GM20000 (cell line): ENCODE measurements around the gene PCGF3.

Experiments
- DNase-seq: peaks from one replicate; pipeline ENCODE4 v3.0.0; 2012; ENCODE audit warnings: low spot score
- CTCF ChIP-seq: IDR thresholded peaks from 2 replicates; pipeline ENCODE4 v1.5.1; 2012; ENCODE audit warnings: mild to moderate bottlenecking, control low read depth; ENCODE audit errors: extremely low read depth, missing control alignments

Gene PCGF3

GRCh38 chr4:680928-681645 is 24.5 kb upstream of the PCGF3 start:
- peak; percentile 89 for DNase-seq

DNA sequence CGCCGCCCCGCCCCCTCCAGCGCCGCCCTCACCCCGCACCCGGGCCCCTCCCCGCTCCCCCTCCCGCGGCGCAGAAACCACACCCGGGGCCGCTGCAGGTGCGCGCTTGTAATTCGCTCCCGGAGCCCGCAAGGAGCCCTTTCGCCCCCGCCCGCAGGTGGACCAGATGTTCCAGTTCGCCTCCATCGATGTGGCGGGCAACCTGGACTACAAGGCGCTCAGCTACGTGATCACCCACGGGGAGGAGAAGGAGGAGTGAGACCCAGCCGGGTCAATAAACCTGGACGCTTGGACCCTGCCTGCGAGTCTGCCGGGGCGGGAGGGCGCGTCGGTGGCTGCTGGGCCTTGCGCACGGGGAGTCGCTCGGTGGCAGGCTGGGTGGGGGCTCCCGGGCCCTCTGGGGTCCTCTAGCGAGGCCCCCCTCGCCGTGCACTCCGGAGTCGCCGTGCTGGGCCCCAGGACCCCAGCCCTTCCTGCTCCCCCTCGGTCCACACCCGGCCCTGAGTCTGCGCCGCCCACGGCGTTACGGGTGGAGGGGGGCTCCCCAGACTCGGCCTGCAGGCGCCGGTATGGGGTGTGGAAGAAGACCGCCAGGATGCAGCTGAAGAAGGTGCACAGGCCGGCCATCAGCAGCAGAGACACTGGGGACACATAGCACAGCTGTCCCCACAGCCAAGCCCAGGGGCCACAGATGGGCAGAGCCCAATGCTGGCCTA is 23.7 kb upstream of the PCGF3 start:
- TF ChIP-seq CTCF, result no peak
- peak; percentile 87 for DNase-seq

More at GRCh38 chr4:680928-681645, 24.5 kb upstream of the PCGF3 start:
- no peak for TF ChIP-seq CTCF

DNA sequence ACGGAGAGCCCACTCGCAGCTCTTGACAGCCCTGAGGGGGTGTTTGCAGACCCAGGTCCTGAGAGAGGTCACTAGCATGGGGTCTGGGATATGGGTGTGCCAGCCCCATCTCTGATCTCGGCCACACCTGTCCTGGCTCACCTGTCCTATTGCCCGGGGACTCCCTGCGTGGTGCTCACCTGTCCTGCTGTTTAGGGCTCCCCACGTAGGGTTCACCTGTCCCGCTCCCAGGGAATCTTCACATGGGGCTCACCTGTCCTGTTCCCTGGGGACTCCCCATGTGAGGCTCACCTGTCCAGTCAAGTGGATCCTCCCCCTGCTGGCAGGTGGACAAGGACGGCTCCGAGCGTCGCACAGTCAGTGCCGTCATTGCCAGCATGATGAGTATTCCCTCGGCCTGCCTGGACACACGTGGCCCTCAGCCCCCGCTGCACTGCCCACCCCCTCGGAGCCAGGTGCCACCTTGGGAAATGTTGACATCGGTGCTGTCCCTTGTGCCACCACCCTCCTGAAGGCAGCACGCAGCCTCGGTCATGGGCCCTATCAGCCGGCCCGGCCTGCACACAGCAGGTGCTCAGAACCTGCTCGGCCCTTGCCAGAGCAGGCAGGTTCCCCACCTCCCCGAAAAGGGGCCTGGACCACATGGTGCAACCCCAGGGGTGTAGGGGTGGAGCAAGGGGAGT is 23.0 kb upstream of the PCGF3 start:
- no peak for TF ChIP-seq CTCF
- no peak for DNase-seq

DNA sequence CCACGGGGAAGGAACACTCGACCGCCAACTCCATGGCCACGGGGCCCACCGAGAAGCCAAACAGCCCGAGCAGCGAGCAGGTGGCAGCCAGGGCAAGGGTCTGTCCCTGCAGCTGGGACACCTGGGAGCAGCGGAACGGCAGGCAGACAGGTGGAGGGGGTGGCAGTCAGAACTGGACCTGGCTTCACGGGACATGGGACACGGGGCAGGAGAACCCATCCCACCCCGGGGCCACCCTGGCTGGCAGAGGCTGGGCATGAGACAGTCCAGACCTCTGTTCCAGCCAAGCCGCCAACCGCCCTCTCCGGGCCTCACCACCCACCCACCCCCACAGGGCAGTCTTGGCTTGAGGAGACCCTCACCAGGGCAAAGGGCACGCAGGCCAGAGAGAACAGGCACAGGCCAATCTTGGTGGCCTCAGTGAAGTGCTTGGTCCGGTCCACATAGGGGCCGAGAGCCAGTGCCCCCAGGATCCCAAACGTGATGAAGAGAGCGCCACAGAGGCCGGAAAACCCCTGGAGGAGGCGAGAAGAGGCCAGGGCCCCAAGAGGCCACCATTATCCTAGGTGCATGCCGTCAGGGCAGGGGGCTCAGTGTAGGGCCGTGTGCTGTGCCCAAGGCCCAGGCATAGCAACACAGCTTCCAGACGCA is 22.3 kb upstream of the PCGF3 start:
- no peak for DNase-seq
- no peak for TF ChIP-seq CTCF

- peak; percentile 82 for TF ChIP-seq CTCF
- peak; percentile 78 for DNase-seq
Observed at GRCh38 chr4:683982-684622, 21.5 kb upstream of the PCGF3 start.

DNA sequence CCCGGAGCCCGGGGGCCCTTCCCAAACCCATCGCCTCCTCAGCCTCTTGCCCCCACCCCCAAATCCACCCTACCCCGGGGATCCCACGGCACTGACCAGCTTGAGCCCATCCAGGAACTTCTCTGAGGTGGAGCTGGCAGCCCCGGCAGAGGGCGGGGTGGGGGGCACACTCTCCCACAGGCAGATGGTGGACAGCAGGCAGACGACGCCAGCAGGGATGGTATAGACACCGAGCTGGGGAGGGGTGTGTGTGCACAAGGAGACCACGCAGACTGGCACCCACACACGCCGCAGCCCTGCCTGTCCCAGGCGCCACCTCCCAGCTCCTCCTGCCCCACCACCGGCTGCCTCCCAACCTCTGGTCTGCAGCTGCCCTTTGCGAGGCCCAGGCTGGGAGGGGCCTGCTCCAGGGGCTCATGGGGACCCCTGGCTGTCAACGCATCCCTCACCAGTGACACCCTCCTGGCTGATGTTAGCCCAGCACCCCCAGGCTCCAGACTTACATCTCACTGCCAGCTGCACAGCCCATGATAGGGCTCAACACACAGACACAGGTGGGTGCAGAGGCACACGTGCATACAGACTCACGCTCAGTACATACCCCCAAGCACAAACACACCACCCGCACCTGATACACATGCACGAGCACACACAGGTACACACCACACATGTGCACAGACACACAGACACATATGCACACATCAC is 20.9 kb upstream of the PCGF3 start:
- no peak for TF ChIP-seq CTCF
- no peak for DNase-seq
